Ovary (tissue), 3 donors: ENCODE data around the gene ADAM12.

ENCODE experiments used
- CTCF ChIP-seq, 3 donors: fragments of 450-650 bp in 2 of 3; fragments of 200-600 bp in 1 of 3; IDR thresholded peaks; one replicate each; pipeline versions ENCODE4 v1.5.1 to v1.8.0; 2016 to 2022; ENCODE audit warnings: antibody characterized with exemption in 3 of 3, mild to moderate bottlenecking in 1 of 3
- EP300 ChIP-seq: sonication (generic); formaldehyde crosslinking; IDR thresholded peaks from one replicate; pipeline ENCODE4 v1.6.1; 2017; ENCODE audit warnings: antibody characterized with exemption
- donor health status: DM: no; HTN: no; CAD: no.

GRCh38 chr10:126130271-126130710 lies 258.0 kb downstream of the ADAM12 start:
- TF ChIP-seq CTCF (IDR thresholded peaks at IDR 0.05), result no peak
- no peak for TF ChIP-seq EP300
